Mesothelial cell of epicardium (in vitro differentiated cells): ENCODE results near the gene SLC1A4. TPM values are rescaled to one million over a fixed set of nuclear protein-coding genes. Genes with fewer than 3 reads are reported as not detected.
"Not testable (repeated sequence)": the region's sequence is repeated elsewhere in the genome, so short reads cannot be mapped to it uniquely, and the experiment has no call there.

ENCODE experiments used
- DNase-seq, 2 experiments: peaks; one replicate each; pipeline ENCODE4 v3.0.0; 2021; ENCODE audit warnings: low spot score in 2 of 2; ENCODE audit not compliant: unreplicated experiment in 2 of 2
- H3K27ac Mint-ChIP-seq: 2 replicates; pipeline ENCODE4 v1.8.0; 2021; ENCODE audit warnings: mixed read lengths
- H3K27me3 Mint-ChIP-seq: 2 replicates; pipeline ENCODE4 v1.8.0; 2021; ENCODE audit warnings: low read depth, mixed read lengths
- H3K36me3 Mint-ChIP-seq: 2 replicates; pipeline ENCODE4 v1.8.0; 2021; ENCODE audit warnings: mixed read lengths
- H3K4me1 Mint-ChIP-seq: 2 replicates; pipeline ENCODE4 v1.8.0; 2021; ENCODE audit warnings: mixed read lengths
- H3K4me3 Mint-ChIP-seq: 2 replicates; pipeline ENCODE4 v1.8.0; 2021; ENCODE audit warnings: mild to moderate bottlenecking, moderate library complexity, mixed read lengths
- H3K9me3 Mint-ChIP-seq: 2 replicates; pipeline ENCODE4 v1.8.0; 2021; ENCODE audit warnings: mixed read lengths
- CTCF ChIP-seq: fragments of 200-600 bp; sonication (generic); IDR thresholded peaks from one replicate; pipeline ENCODE4 v1.5.0; 2021; ENCODE audit warnings: antibody characterized with exemption; ENCODE audit not compliant: unreplicated experiment
- total RNA-seq: library from RNA; stranded (reverse); gene quantifications from 3 replicates; pipeline ENCODE4 v1.2.1, GENCODE V29; 2021

Gene SLC1A4
- total RNA-seq, 1 donor from 2014 or later = 5.3 TPM

GRCh38 chr2:64967601-64968000 is 21.6 kb upstream of the SLC1A4 start:
- H3K36me3 Mint-ChIP-seq = no peaks in the 10 kb centered on the region
- no peak for DNase-seq
- H3K4me1 Mint-ChIP-seq = no peaks in the 10 kb centered on the region
- no peaks in the 10 kb centered on the region for H3K27me3 Mint-ChIP-seq
- no peak overlapping the region for H3K27ac Mint-ChIP-seq
- no peak for TF ChIP-seq CTCF
- H3K9me3 Mint-ChIP-seq = no peaks in the 10 kb centered on the region
- H3K4me3 Mint-ChIP-seq = no peak overlapping the region

- H3K27me3 Mint-ChIP-seq, H3K4me3 Mint-ChIP-seq, DNase-seq, H3K9me3 Mint-ChIP-seq, H3K4me1 Mint-ChIP-seq, H3K36me3 Mint-ChIP-seq, H3K27ac Mint-ChIP-seq: not testable (repeated sequence)
Measured at GRCh38 chr2:64969086-64969485, 20.1 kb upstream of the SLC1A4 start.

- DNase-seq = no peak
- H3K36me3 Mint-ChIP-seq = no peaks in the 10 kb centered on the region
- H3K27ac Mint-ChIP-seq = no peak overlapping the region
- no peaks in the 10 kb centered on the region for H3K27me3 Mint-ChIP-seq
- no peaks in the 10 kb centered on the region for H3K9me3 Mint-ChIP-seq
- H3K4me1 Mint-ChIP-seq = no peaks in the 10 kb centered on the region
- no peak for TF ChIP-seq CTCF
- no peak overlapping the region for H3K4me3 Mint-ChIP-seq
Measured at GRCh38 chr2:64970495-64970894, 18.7 kb upstream of the SLC1A4 start.

- H3K36me3 Mint-ChIP-seq = no peaks in the 10 kb centered on the region
- no peak for DNase-seq
- H3K27me3 Mint-ChIP-seq = no peaks in the 10 kb centered on the region
- H3K4me3 Mint-ChIP-seq = no peak overlapping the region
- no peaks in the 10 kb centered on the region for H3K4me1 Mint-ChIP-seq
- no peaks in the 10 kb centered on the region for H3K9me3 Mint-ChIP-seq
- H3K27ac Mint-ChIP-seq = no peak overlapping the region
- TF ChIP-seq CTCF = no peak
Measured at GRCh38 chr2:64972426-64972825, 16.8 kb upstream of the SLC1A4 start.

- Mint-ChIP-seq H3K4me1 (no peaks in the 10 kb centered on the region), H3K27me3 (no peaks in the 10 kb centered on the region), H3K27ac (no peak overlapping the region), H3K36me3 (no peaks in the 10 kb centered on the region), H3K4me3 (no peak overlapping the region), H3K9me3 (no peaks in the 10 kb centered on the region)
- no peak for DNase-seq
- TF ChIP-seq CTCF = no peak
Measured at GRCh38 chr2:64972876-64973275, 16.3 kb upstream of the SLC1A4 start.

GRCh38 chr2:64975232-64975821 is 13.9 kb upstream of the SLC1A4 start:
- no peak for DNase-seq
- Mint-ChIP-seq H3K4me3 (no peak overlapping the region), H3K27me3 (no peaks in the 10 kb centered on the region), H3K27ac (no peak overlapping the region), H3K4me1 (no peaks in the 10 kb centered on the region), H3K9me3 (no peaks in the 10 kb centered on the region), H3K36me3 (no peaks in the 10 kb centered on the region)
- TF ChIP-seq CTCF = no peak
